Measurements from ENCODE around the gene ERG28. TPM values are rescaled to one million over a fixed set of nuclear protein-coding genes. Genes with fewer than 3 reads are reported as not detected.

ERG28 gene
- polyA plus RNA-seq, 3 donors: 1.6 to 8.2 (median 5.7) TPM

DNA sequence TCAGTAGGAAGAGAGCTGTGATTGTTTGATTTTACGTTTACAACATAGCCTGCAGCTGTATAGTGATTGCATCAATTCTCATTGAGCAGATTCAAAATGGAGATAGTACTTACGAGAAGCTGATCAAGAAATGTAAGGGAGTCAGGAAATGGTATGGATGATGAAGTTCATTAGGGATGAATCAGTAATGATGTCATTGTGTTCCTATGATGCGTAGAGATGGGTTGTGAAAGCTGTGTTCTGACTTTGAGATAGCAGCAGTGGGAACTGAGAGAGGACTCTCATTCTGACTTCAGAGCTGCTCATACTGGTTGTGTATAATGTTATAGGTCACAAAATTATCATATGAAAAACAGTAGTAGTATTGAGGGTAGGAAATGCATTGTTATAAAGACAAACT lies 44.3 kb upstream of the ERG28 start:
- no peak overlapping the region for H3K4me3 ChIP-seq (replicated peaks in 1 of 3; ENCODE audit: low read depth in 2 of 3, low read length in 3 of 3)
- H3K79me2 ChIP-seq (ENCODE audit: insufficient read depth, low read length): no peaks in the 10 kb centered on the region
- no peaks in the 10 kb centered on the region for H4K20me1 ChIP-seq (ENCODE audit: insufficient read depth, low read length)
- no peak overlapping the region for H3K9ac ChIP-seq (ENCODE audit: insufficient read depth, low read length, poor library complexity, severe bottlenecking)
- peaks cover 45 to 58% of the 10 kb centered on the region in 2 donors for H3K36me3 Mint-ChIP-seq
- no peak overlapping the region for H2AFZ ChIP-seq (ENCODE audit: insufficient read depth, low read depth, low read length, poor library complexity, severe bottlenecking)
- H3K4me1 Mint-ChIP-seq: peaks cover 2% of the 10 kb centered on the region
- H3K9me3 Mint-ChIP-seq: no peaks in the 10 kb centered on the region
- no peaks in the 10 kb centered on the region for H3K27me3 ChIP-seq (ENCODE audit: control insufficient read depth in 2 of 2, insufficient read depth in 2 of 2, low read length in 2 of 2)
- H3K4me1 ChIP-seq (ENCODE audit: control insufficient read depth in 1 of 2, insufficient read depth in 2 of 2, low read length in 2 of 2): no peaks in the 10 kb centered on the region
- H3K36me3 ChIP-seq (replicated peaks in 1 of 2; ENCODE audit: control insufficient read depth in 1 of 2, insufficient read depth in 2 of 2, low read length in 2 of 2): peaks cover 13 to 49% of the 10 kb centered on the region in 2 donors
- intact Hi-C loops (cut with micrococcal nuclease): no loop called here
- TF ChIP-seq, protein P1, sequence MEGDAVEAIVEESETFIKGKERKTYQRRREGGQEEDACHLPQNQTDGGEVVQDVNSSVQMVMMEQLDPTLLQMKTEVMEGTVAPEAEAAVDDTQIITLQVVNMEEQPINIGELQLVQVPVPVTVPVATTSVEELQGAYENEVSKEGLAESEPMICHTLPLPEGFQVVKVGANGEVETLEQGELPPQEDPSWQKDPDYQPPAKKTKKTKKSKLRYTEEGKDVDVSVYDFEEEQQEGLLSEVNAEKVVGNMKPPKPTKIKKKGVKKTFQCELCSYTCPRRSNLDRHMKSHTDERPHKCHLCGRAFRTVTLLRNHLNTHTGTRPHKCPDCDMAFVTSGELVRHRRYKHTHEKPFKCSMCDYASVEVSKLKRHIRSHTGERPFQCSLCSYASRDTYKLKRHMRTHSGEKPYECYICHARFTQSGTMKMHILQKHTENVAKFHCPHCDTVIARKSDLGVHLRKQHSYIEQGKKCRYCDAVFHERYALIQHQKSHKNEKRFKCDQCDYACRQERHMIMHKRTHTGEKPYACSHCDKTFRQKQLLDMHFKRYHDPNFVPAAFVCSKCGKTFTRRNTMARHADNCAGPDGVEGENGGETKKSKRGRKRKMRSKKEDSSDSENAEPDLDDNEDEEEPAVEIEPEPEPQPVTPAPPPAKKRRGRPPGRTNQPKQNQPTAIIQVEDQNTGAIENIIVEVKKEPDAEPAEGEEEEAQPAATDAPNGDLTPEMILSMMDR (IDR thresholded peaks at IDR 0.05): no peak
- H3K9me3 ChIP-seq (replicated peaks in 1 of 2; ENCODE audit: control insufficient read depth in 1 of 2, insufficient read depth in 1 of 2, low read length in 2 of 2): no peaks in the 10 kb centered on the region
- H3K4me2 ChIP-seq (replicated peaks; ENCODE audit: extremely low read depth, low read length, poor library complexity, severe bottlenecking): no peak overlapping the region
- H3K27ac ChIP-seq (ENCODE audit: low read depth in 1 of 2, low read length in 2 of 2): no peak overlapping the region
- H3K4me3 Mint-ChIP-seq: no peak overlapping the region
- no peak for DNase-seq
- H3K27ac Mint-ChIP-seq: no peak overlapping the region
- WGBS (ENCODE audit: insufficient coverage): 100% methylated on average over 3 of the region's 3 CpGs
- no peaks in the 10 kb centered on the region for H3K27me3 Mint-ChIP-seq (ENCODE audit: low read depth in 3 of 3)

- Histone ChIP-seq H3K4me2 (replicated peaks; ENCODE audit: extremely low read depth, low read length, poor library complexity, severe bottlenecking) (no peak overlapping the region), H2AFZ (ENCODE audit: insufficient read depth, low read depth, low read length, poor library complexity, severe bottlenecking) (no peak overlapping the region), H3K79me2 (ENCODE audit: insufficient read depth, low read length) (no peaks in the 10 kb centered on the region), H3K27me3 (ENCODE audit: control insufficient read depth in 2 of 2, insufficient read depth in 2 of 2, low read length in 2 of 2) (no peaks in the 10 kb centered on the region), H3K4me3 (replicated peaks in 1 of 3; ENCODE audit: low read depth in 2 of 3, low read length in 3 of 3) (no peak overlapping the region), H3K9ac (ENCODE audit: insufficient read depth, low read length, poor library complexity, severe bottlenecking) (no peak overlapping the region), H3K36me3 (replicated peaks in 1 of 2; ENCODE audit: control insufficient read depth in 1 of 2, insufficient read depth in 2 of 2, low read length in 2 of 2) (peaks cover 14 to 45% of the 10 kb centered on the region in 2 donors), H3K27ac (ENCODE audit: low read depth in 1 of 2, low read length in 2 of 2) (no peak overlapping the region), H3K9me3 (replicated peaks in 1 of 2; ENCODE audit: control insufficient read depth in 1 of 2, insufficient read depth in 1 of 2, low read length in 2 of 2) (no peaks in the 10 kb centered on the region), H3K4me1 (ENCODE audit: control insufficient read depth in 1 of 2, insufficient read depth in 2 of 2, low read length in 2 of 2) (peaks cover 7% of the 10 kb centered on the region in 2 donors), H4K20me1 (ENCODE audit: insufficient read depth, low read length) (no peaks in the 10 kb centered on the region)
- Mint-ChIP-seq H3K27me3 (ENCODE audit: low read depth in 3 of 3) (no peaks in the 10 kb centered on the region), H3K4me3 (no peak overlapping the region), H3K36me3 (peaks cover 48 to 59% of the 10 kb centered on the region in 2 donors), H3K4me1 (peaks cover 13% of the 10 kb centered on the region), H3K27ac (no peak overlapping the region), H3K9me3 (no peaks in the 10 kb centered on the region)
- TF ChIP-seq, protein P1 (IDR thresholded peaks at IDR 0.05): no peak
- DNase-seq: no peak
- intact Hi-C loops (cut with micrococcal nuclease): no loop called here
- WGBS (ENCODE audit: insufficient coverage): no CpG with 5 or more reads among the region's 1 CpG
These were observed 42.8 kb upstream of the ERG28 start for GRCh38 chr14:75703467-75703866.
